Stimulated activated naive CD8-positive, alpha-beta T cell treated with anti-CD3 and anti-CD28 coated beads, Interleukin-15, Interleukin-2, amounts not matched to agents 100 ng/mL and 50 ng/mL, for 24 hours (primary cell): Measurements from ENCODE around the gene CPT1A.
"Not testable (repeated sequence)": the region's sequence is repeated elsewhere in the genome, so short reads cannot be mapped to it uniquely, and the experiment has no call there.

Source experiments
- H3K27ac Mint-ChIP-seq: one replicate; pipeline ENCODE4 v1.8.0; 2021; ENCODE audit warnings: mild to moderate bottlenecking, mixed read lengths
- H3K27me3 Mint-ChIP-seq: one replicate; pipeline ENCODE4 v1.8.0; 2021; ENCODE audit warnings: mixed read lengths
- H3K36me3 Mint-ChIP-seq: one replicate; pipeline ENCODE4 v1.8.0; 2021; ENCODE audit warnings: low read depth, mixed read lengths
- H3K4me1 Mint-ChIP-seq: one replicate; pipeline ENCODE4 v1.8.0; 2021; ENCODE audit warnings: low read depth, mixed read lengths
- H3K4me3 Mint-ChIP-seq: one replicate; pipeline ENCODE4 v1.8.0; 2021; ENCODE audit warnings: mild to moderate bottlenecking, mixed read lengths
- H3K9me3 Mint-ChIP-seq: one replicate; pipeline ENCODE4 v1.8.0; 2021; ENCODE audit warnings: mixed read lengths

CPT1A gene

GRCh38 chr11:68862421-68862820 is 20.7 kb upstream of the CPT1A start:
- Mint-ChIP-seq H3K4me3 (no peak overlapping the region), H3K9me3 (peaks cover 5% of the 10 kb centered on the region), H3K27ac (no peak overlapping the region), H3K4me1 (no peaks in the 10 kb centered on the region), H3K36me3 (peaks cover 6% of the 10 kb centered on the region), H3K27me3 (no peaks in the 10 kb centered on the region)

GRCh38 chr11:68859123-68859522 is 17.4 kb upstream of the CPT1A start:
- Mint-ChIP-seq H3K9me3 (peaks cover 5% of the 10 kb centered on the region), H3K27me3 (peaks cover 7% of the 10 kb centered on the region), H3K36me3 (peaks cover 6% of the 10 kb centered on the region), H3K4me1 (no peaks in the 10 kb centered on the region), H3K27ac (no peak overlapping the region), H3K4me3 (no peak overlapping the region)

GRCh38 chr11:68857037-68857586 is 15.4 kb upstream of the CPT1A start:
- Mint-ChIP-seq H3K27ac (no peak overlapping the region), H3K27me3 (peaks cover 19% of the 10 kb centered on the region), H3K4me3 (no peak overlapping the region), H3K36me3 (no peaks in the 10 kb centered on the region), H3K9me3 (no peaks in the 10 kb centered on the region), H3K4me1 (no peaks in the 10 kb centered on the region)

GRCh38 chr11:68856425-68857030 is 14.8 kb upstream of the CPT1A start:
- not testable (repeated sequence) for H3K9me3 Mint-ChIP-seq, H3K27ac Mint-ChIP-seq, H3K4me3 Mint-ChIP-seq, H3K36me3 Mint-ChIP-seq, H3K4me1 Mint-ChIP-seq
- H3K27me3 Mint-ChIP-seq, result peaks cover 19% of the 10 kb centered on the region

- Mint-ChIP-seq H3K36me3 (no peaks in the 10 kb centered on the region), H3K27me3 (peaks cover 19% of the 10 kb centered on the region), H3K9me3 (no peaks in the 10 kb centered on the region), H3K4me3 (peak overlapping the region; percentile 68), H3K27ac (no peak overlapping the region), H3K4me1 (no peaks in the 10 kb centered on the region)
These were observed 13.7 kb upstream of the CPT1A start for GRCh38 chr11:68855205-68855981.

DNA sequence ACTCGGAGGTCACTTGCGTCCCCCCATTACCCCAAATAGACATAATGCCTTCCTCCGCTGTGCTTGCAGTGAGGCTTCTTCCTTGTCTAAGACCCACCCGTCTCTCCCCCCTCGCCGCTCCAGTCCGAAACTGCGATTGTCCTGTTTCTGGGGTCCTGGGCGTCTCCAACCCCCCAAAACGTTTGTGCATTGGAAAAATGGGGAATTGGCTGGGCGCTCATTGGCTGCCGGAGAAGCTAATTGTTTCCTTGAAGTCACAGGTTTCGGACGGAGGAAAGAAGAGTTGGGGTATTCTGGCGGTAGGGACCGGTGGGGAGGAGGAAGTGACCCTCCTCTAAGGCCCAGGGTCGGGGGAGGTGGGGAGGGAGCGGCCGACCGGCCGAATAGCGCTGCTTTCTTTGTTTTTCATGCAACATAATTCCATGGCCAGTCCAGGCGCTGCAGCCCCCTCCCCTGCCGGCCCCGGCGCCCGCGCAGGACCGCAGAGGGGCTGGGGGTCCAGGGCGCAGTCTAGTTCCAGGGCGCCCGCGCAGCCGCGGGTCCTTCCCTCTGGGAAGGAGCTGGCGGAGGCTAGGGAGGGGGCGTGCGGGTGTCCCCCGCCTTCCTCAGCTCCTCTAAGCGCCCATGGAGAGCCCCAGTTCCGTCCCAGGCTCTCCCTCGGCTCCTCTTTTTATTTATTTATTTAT is 12.7 kb upstream of the CPT1A start:
- H3K9me3 Mint-ChIP-seq, result no peaks in the 10 kb centered on the region
- H3K27ac Mint-ChIP-seq, result no peak overlapping the region
- H3K36me3 Mint-ChIP-seq, result no peaks in the 10 kb centered on the region
- no peak overlapping the region for H3K4me3 Mint-ChIP-seq
- H3K27me3 Mint-ChIP-seq, result peaks cover 19% of the 10 kb centered on the region
- H3K4me1 Mint-ChIP-seq, result no peaks in the 10 kb centered on the region

- Mint-ChIP-seq H3K36me3 (no peaks in the 10 kb centered on the region), H3K4me1 (no peaks in the 10 kb centered on the region), H3K4me3 (no peak overlapping the region), H3K9me3 (no peaks in the 10 kb centered on the region), H3K27ac (no peak overlapping the region), H3K27me3 (peaks cover 19% of the 10 kb centered on the region)
These were observed 10.9 kb upstream of the CPT1A start for GRCh38 chr11:68852628-68853027.

- H3K27ac Mint-ChIP-seq, result no peak overlapping the region
- no peak overlapping the region for H3K4me3 Mint-ChIP-seq
- H3K4me1 Mint-ChIP-seq, result peaks cover 11% of the 10 kb centered on the region
- H3K36me3 Mint-ChIP-seq, result no peaks in the 10 kb centered on the region
- no peaks in the 10 kb centered on the region for H3K9me3 Mint-ChIP-seq
- H3K27me3 Mint-ChIP-seq, result peaks cover 5% of the 10 kb centered on the region
These were observed 6.7 kb upstream of the CPT1A start for GRCh38 chr11:68848429-68848828.

- Mint-ChIP-seq H3K27ac (no peak overlapping the region), H3K36me3 (no peaks in the 10 kb centered on the region), H3K27me3 (no peaks in the 10 kb centered on the region), H3K9me3 (no peaks in the 10 kb centered on the region), H3K4me3 (no peak overlapping the region), H3K4me1 (peaks cover 17% of the 10 kb centered on the region)
These were observed 5.7 kb upstream of the CPT1A start for GRCh38 chr11:68847395-68847794.

DNA sequence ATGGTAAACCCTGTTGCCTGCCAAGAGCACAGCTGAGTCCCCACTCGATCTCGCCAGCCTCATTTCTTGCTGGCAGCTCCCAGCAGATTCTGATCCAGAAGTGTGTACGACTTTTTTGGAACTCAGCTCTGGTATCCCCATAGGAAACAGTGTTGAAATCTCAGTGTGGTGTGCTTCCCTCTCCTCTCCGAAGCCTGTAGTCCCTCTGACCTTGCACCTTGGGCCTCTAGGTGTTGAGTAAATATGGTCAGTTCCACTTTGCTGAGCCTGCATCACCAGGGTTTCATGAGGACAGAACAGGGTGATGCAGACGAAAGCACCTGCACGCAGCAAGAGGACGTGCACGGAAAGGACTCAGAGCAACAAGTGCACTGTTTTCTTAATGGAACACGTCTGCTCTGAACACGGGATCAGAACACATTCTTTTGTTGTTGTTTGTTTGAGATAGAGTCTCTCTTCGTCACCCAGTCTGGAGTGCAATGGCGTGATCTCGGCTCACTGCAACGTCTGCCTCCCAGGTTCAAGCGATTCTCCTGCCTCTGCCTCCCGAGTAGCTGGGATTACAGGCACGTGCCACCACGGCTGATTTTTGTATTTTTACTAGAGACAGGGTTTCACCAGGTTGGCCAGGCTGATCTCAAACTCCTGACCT is 3.8 kb upstream of the CPT1A start:
- H3K27me3 Mint-ChIP-seq, result no peaks in the 10 kb centered on the region
- H3K27ac Mint-ChIP-seq, result no peak overlapping the region
- H3K4me3 Mint-ChIP-seq, result no peak overlapping the region
- peaks cover 23% of the 10 kb centered on the region for H3K4me1 Mint-ChIP-seq
- no peaks in the 10 kb centered on the region for H3K9me3 Mint-ChIP-seq
- H3K36me3 Mint-ChIP-seq, result no peaks in the 10 kb centered on the region

GRCh38 chr11:68844801-68845200 is 3.1 kb upstream of the CPT1A start:
- H3K36me3 Mint-ChIP-seq, result no peaks in the 10 kb centered on the region
- H3K27ac Mint-ChIP-seq, result no peak overlapping the region
- H3K27me3 Mint-ChIP-seq, result no peaks in the 10 kb centered on the region
- H3K4me3 Mint-ChIP-seq, result no peak overlapping the region
- H3K4me1 Mint-ChIP-seq, result peaks cover 30% of the 10 kb centered on the region
- H3K9me3 Mint-ChIP-seq, result no peaks in the 10 kb centered on the region

- Mint-ChIP-seq H3K4me1 (peaks cover 34% of the 10 kb centered on the region), H3K9me3 (no peaks in the 10 kb centered on the region), H3K36me3 (no peaks in the 10 kb centered on the region), H3K27ac (no peak overlapping the region), H3K4me3 (peak overlapping the region; percentile 90), H3K27me3 (no peaks in the 10 kb centered on the region)
These were observed 2.7 kb upstream of the CPT1A start for GRCh38 chr11:68844376-68844775.

DNA sequence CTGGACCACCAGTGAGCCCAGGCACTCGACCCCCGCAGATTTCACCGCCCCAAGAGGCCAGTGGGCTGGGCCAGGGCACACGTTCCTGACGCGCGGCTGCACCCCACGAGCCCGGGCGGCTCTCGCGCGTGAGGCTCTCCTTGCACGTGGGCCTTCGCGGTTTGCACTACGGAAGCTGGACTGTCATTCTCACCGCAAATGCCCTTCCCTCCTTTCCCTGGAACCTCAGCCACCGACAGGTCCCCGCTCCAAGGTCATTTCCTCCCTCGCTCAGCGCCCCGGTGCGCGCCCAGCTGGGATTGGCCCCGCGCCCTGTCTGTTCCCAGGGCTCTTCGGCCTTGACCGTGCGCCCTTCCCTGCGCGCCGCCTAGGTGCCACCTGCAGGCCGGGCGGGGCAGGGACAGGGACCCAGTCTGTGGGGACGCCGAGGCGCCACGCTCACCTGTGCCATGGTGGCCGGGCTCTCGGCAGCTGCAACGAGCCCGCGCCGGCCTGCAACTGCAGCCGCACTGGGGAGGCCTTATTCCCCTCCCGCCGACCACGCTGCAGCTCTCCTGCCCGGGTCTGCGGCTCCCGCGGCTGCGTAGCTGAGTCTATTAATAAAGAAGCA is 2.1 kb upstream of the CPT1A start:
- H3K36me3 Mint-ChIP-seq, result no peaks in the 10 kb centered on the region
- no peaks in the 10 kb centered on the region for H3K9me3 Mint-ChIP-seq
- peak overlapping the region; percentile 69 for H3K27ac Mint-ChIP-seq
- H3K4me1 Mint-ChIP-seq, result peaks cover 36% of the 10 kb centered on the region
- peak overlapping the region; percentile 90 for H3K4me3 Mint-ChIP-seq
- H3K27me3 Mint-ChIP-seq, result no peaks in the 10 kb centered on the region

DNA sequence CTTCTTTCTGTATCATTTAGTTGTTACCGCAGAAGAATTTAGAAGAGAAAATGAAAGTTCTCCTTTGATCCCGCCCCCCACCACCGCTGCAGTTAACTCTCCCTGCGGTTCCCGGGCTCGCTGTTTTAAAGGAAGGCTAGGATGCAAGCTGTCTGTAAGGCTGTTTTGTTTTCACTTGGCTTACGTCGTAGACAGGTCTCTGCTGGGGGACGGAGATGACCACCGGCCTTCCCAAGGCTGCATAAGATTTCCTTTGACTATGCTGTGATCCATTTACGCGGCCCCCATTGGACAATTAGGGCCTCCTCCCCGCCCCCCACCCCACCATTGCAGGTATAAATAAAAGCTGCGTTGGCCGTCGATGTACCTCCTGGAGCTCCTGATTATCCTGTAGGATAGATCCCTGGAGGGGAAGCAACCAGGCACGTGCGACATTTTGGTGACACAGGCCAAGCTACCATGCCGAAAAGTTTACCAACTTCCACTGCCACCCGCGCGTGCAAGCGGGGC is 1.4 kb upstream of the CPT1A start:
- Mint-ChIP-seq H3K4me1 (peaks cover 43% of the 10 kb centered on the region), H3K27me3 (no peaks in the 10 kb centered on the region), H3K4me3 (peak overlapping the region; percentile 90), H3K36me3 (no peaks in the 10 kb centered on the region), H3K9me3 (no peaks in the 10 kb centered on the region), H3K27ac (peak overlapping the region; percentile 76)
